Tibial nerve (tissue), 4 donors: ENCODE data around the gene MTNR1A.

Experiments used
- CTCF ChIP-seq, 5 experiments: fragments of 200-600 bp in 3 of 5; fragments of 450-650 bp in 2 of 5; sonication (generic) in 3 of 5; IDR thresholded peaks; one replicate each; pipeline ENCODE4 v1.5.1; 2016 to 2019; ENCODE audit warnings: antibody characterized with exemption in 5 of 5, mild to moderate bottlenecking in 3 of 5, moderate library complexity in 2 of 5
- EP300 ChIP-seq, 2 donors: sonication (generic); formaldehyde crosslinking; IDR thresholded peaks; one replicate each; pipeline ENCODE4 v1.6.1; 2017; ENCODE audit warnings: antibody characterized with exemption in 2 of 2, mild to moderate bottlenecking in 1 of 2
- POLR2A ChIP-seq, 2 donors: fragments of 450-650 bp; IDR thresholded peaks; one replicate each; pipeline ENCODE4 v1.6.1; 2017; ENCODE audit warnings: antibody characterized with exemption in 2 of 2, mild to moderate bottlenecking in 2 of 2, moderate library complexity in 2 of 2

- TF ChIP-seq CTCF (IDR thresholded peaks at IDR 0.05) (no peak), EP300 (IDR thresholded peaks at IDR 0.05) (no peak), POLR2A (IDR thresholded peaks at IDR 0.05) (no peak)
Observed at GRCh38 chr4:186557486-186557885, 2.1 kb upstream of the MTNR1A start.
